Raji (cell line): ENCODE results near the gene NPM3.

ENCODE experiments used
- POLR2A ChIP-seq: IDR thresholded peaks from 2 replicates; pipeline ENCODE4 v1.6.1; 2011; ENCODE audit warnings: low read depth, low read length, control low read depth; ENCODE audit not compliant: insufficient read depth

The NPM3 gene

GRCh38 chr10:101772017-101772894 is 11.0 kb downstream of the NPM3 start:
- no peak for TF ChIP-seq POLR2A

GRCh38 chr10:101771380-101771779 is 11.9 kb downstream of the NPM3 start:
- no peak for TF ChIP-seq POLR2A

- no peak for TF ChIP-seq POLR2A
Measured at GRCh38 chr10:101770331-101771215, 12.7 kb downstream of the NPM3 start.

GRCh38 chr10:101769541-101770180 is 13.6 kb downstream of the NPM3 start:
- no peak for TF ChIP-seq POLR2A

GRCh38 chr10:101768791-101769170 is 14.5 kb downstream of the NPM3 start:
- no peak for TF ChIP-seq POLR2A

GRCh38 chr10:101767966-101768790 is 15.1 kb downstream of the NPM3 start:
- TF ChIP-seq POLR2A = no peak

- no peak for TF ChIP-seq POLR2A
Measured at GRCh38 chr10:101767600-101767945, 15.7 kb downstream of the NPM3 start.

- TF ChIP-seq POLR2A = no peak
Measured at GRCh38 chr10:101766753-101767599, 16.3 kb downstream of the NPM3 start.

GRCh38 chr10:101766306-101766705 is 16.9 kb downstream of the NPM3 start:
- TF ChIP-seq POLR2A = no peak

GRCh38 chr10:101763141-101763846 is 20.0 kb downstream of the NPM3 start:
- no peak for TF ChIP-seq POLR2A

- TF ChIP-seq POLR2A = no peak
Measured at GRCh38 chr10:101762736-101763135, 20.5 kb downstream of the NPM3 start.

GRCh38 chr10:101761226-101761625 is 22.0 kb downstream of the NPM3 start:
- no peak for TF ChIP-seq POLR2A

- no peak for TF ChIP-seq POLR2A
Measured at GRCh38 chr10:101760510-101760909, 22.7 kb downstream of the NPM3 start.
